PC-3 (cell line): ENCODE data around the gene ADCY5. TPM values are rescaled to one million over a fixed set of nuclear protein-coding genes. Genes with fewer than 3 reads are reported as not detected.

ENCODE experiments used
- ATAC-seq: fragments of 200-7000 bp; cut with Tn5 transposase; 2 replicates; pipeline ENCODE4 v1.9.1; 2020; ENCODE audit warnings: mild to moderate bottlenecking, moderate library complexity
- BruUV-seq: library from RNA; stranded (reverse); fragments of 400-500 nt; replicated peaks from 2 replicates; lab custom pipeline; 2021; lab: Mats Ljungman, UMichigan
- CTCF ChIA-PET: fragments of 300-600 bp; sonication (Branson Sonifier 250); formaldehyde crosslinking; loops from one replicate; lab custom pipeline; 2022; ENCODE audit warnings: antibody characterized with exemption; lab: Charles Lee
- POLR2A ChIA-PET: fragments of 300-600 bp; sonication (Branson Sonifier 250); formaldehyde crosslinking; loops from one replicate; lab custom pipeline; 2022; ENCODE audit warnings: antibody characterized with exemption; ENCODE audit not compliant: unreplicated experiment; lab: Charles Lee
- DNase-seq: peaks from one replicate; pipeline ENCODE4 v3.0.0-alpha.2; 2015
- H2AFZ ChIP-seq: fragments of 300-600 bp; sonication (generic); 2 replicates; pipeline ENCODE4 v1.6.0; 2016; ENCODE audit warnings: antibody characterized with exemption, low read length
- H3F3A ChIP-seq: fragments of 300-600 bp; sonication (generic); one replicate; pipeline ENCODE4 v1.6.0; 2017; ENCODE audit warnings: antibody characterized with exemption, low read length, control low read depth, mild to moderate bottlenecking; ENCODE audit not compliant: unreplicated experiment
- H3K27ac ChIP-seq: fragments of 300-600 bp; sonication (generic); 2 replicates; pipeline ENCODE4 v1.5.1; 2016; ENCODE audit warnings: mild to moderate bottlenecking, low read length
- H3K27me3 ChIP-seq: fragments of 300-600 bp; sonication (generic); 2 replicates; pipeline ENCODE4 v1.6.1; 2016; ENCODE audit warnings: low read length, mixed read lengths
- H3K36me3 ChIP-seq: fragments of 300-600 bp; sonication (generic); 2 replicates; pipeline ENCODE4 v1.6.1; 2016; ENCODE audit warnings: low read depth, mixed run types, low read length, mixed read lengths
- H3K4me1 ChIP-seq: fragments of 300-600 bp; sonication (generic); 2 replicates; pipeline ENCODE4 v1.5.1; 2016; ENCODE audit warnings: low read length; ENCODE audit not compliant: insufficient read depth
- H3K4me2 ChIP-seq: fragments of 300-600 bp; sonication (generic); 2 replicates; pipeline ENCODE4 v1.6.0; 2016; ENCODE audit warnings: low read length
- H3K4me3 ChIP-seq: fragments of 300-600 bp; sonication (generic); 2 replicates; pipeline ENCODE4 v1.5.1; 2016; ENCODE audit warnings: mild to moderate bottlenecking, low read length, mixed read lengths
- H3K79me2 ChIP-seq: fragments of 300-600 bp; sonication (generic); 2 replicates; pipeline ENCODE4 v1.6.1; 2017; ENCODE audit warnings: low read length, mixed read lengths
- H3K9ac ChIP-seq: fragments of 300-600 bp; sonication (generic); 2 replicates; pipeline ENCODE4 v1.6.0; 2016; ENCODE audit warnings: mild to moderate bottlenecking, low read length
- H3K9me2 ChIP-seq: fragments of 300-600 bp; sonication (generic); replicated peaks from 2 replicates; pipeline ENCODE4 v1.6.1; 2016; ENCODE audit warnings: mixed run types, low read length, mixed read lengths
- H3K9me3 ChIP-seq: fragments of 300-600 bp; sonication (generic); 2 replicates; pipeline ENCODE4 v1.6.1; 2016; ENCODE audit warnings: low read length, mixed read lengths
- H4K20me1 ChIP-seq: fragments of 300-600 bp; sonication (generic); 2 replicates; pipeline ENCODE4 v1.6.1; 2016; ENCODE audit warnings: low read length, mixed read lengths
- CTCF ChIP-seq: fragments of 300-600 bp; sonication (generic); conservative IDR thresholded peaks from 2 replicates; pipeline ENCODE4 v1.5.1; 2017; ENCODE audit warnings: antibody characterized with exemption, low read depth, mild to moderate bottlenecking, low read length
- EZH2 ChIP-seq: fragments of 300-600 bp; sonication (generic); IDR thresholded peaks from one replicate; pipeline ENCODE4 v1.6.1; 2017; ENCODE audit warnings: antibody characterized with exemption, mild to moderate bottlenecking, low read length; ENCODE audit not compliant: unreplicated experiment
- EZH2phosphoT487 ChIP-seq: fragments of 300-600 bp; sonication (generic); IDR thresholded peaks from 2 replicates; pipeline ENCODE4 v1.6.1; 2018; ENCODE audit warnings: mild to moderate bottlenecking, antibody characterized with exemption, low read length, borderline replicate concordance
- intact Hi-C: fragments of 100-400 bp; cut with micrococcal nuclease; formaldehyde crosslinking; loops from 2 replicates; pipeline ENCODE4 v1.9.0; 2023
- total RNA-seq: library from RNA; depleted of rRNA; stranded (reverse); fragments of >200 nt; gene quantifications from 2 replicates; pipeline ENCODE4 v1.2.3, GENCODE V29; 2014

ADCY5 gene
- total RNA-seq, 1 experiment from 2014 or later: not detected

GRCh38 chr3:123332124-123332641, 116.7 kb downstream of the ADCY5 start:
- H3K9ac ChIP-seq: no peak overlapping the region
- ATAC-seq: no peak
- peaks cover 10% of the 10 kb centered on the region; the same call in 1 of the 2 replicates for H3K27me3 ChIP-seq
- no peaks in the 10 kb centered on the region for H3K4me1 ChIP-seq
- no peak overlapping the region for H3K4me3 ChIP-seq
- TF ChIP-seq CTCF (no peak), EZH2 (no peak), EZH2phosphoT487 (no peak)
- POLR2A ChIA-PET: no interaction called here
- H3F3A ChIP-seq: no peaks in the 10 kb centered on the region
- intact Hi-C loops: no loop called here
- no peaks in the 10 kb centered on the region for H3K36me3 ChIP-seq
- no peaks in the 10 kb centered on the region for H4K20me1 ChIP-seq
- H3K4me2 ChIP-seq: no peak overlapping the region
- no peaks in the 10 kb centered on the region for H3K79me2 ChIP-seq
- H3K27ac ChIP-seq: no peak overlapping the region
- no peak for DNase-seq
- no peaks in the 10 kb centered on the region for H3K9me2 ChIP-seq
- no peak overlapping the region for H2AFZ ChIP-seq
- no peaks in the 10 kb centered on the region for H3K9me3 ChIP-seq
- CTCF ChIA-PET: interaction anchor here (0.6 kb wide), 1 partner anchor 157 kb away, joined by 4 read pairs; no protein-coding TSS in a partner anchor
- BruUV-seq: no TSS peak

GRCh38 chr3:123331651-123332050, 117.2 kb downstream of the ADCY5 start:
- TF ChIP-seq EZH2 (no peak), CTCF (no peak), EZH2phosphoT487 (no peak)
- POLR2A ChIA-PET: no interaction called here
- Histone ChIP-seq H3K27ac (no peak overlapping the region), H2AFZ (no peak overlapping the region), H3K9me3 (no peaks in the 10 kb centered on the region), H3K4me3 (no peak overlapping the region), H3F3A (no peaks in the 10 kb centered on the region), H3K27me3 (peaks cover 15% of the 10 kb centered on the region; the same call in 1 of the 2 replicates), H3K79me2 (no peaks in the 10 kb centered on the region), H3K4me2 (no peak overlapping the region), H3K9ac (no peak overlapping the region), H3K36me3 (no peaks in the 10 kb centered on the region), H3K4me1 (no peaks in the 10 kb centered on the region), H4K20me1 (no peaks in the 10 kb centered on the region), H3K9me2 (no peaks in the 10 kb centered on the region)
- CTCF ChIA-PET: interaction anchor here (0.6 kb wide), 1 partner anchor 157 kb away, joined by 4 read pairs; no protein-coding TSS in a partner anchor
- BruUV-seq: no TSS peak
- ATAC-seq (no peak), DNase-seq (no peak)
- intact Hi-C loops: no loop called here

GRCh38 chr3:123331006-123331405, 117.9 kb downstream of the ADCY5 start:
- Histone ChIP-seq H3F3A (no peaks in the 10 kb centered on the region), H3K9me2 (no peaks in the 10 kb centered on the region), H3K9me3 (no peaks in the 10 kb centered on the region), H3K4me1 (no peaks in the 10 kb centered on the region), H4K20me1 (no peaks in the 10 kb centered on the region), H3K27ac (no peak overlapping the region), H3K9ac (no peak overlapping the region), H3K4me2 (no peak overlapping the region), H3K4me3 (no peak overlapping the region), H3K27me3 (peaks cover 22% of the 10 kb centered on the region; the same call in 1 of the 2 replicates), H2AFZ (no peak overlapping the region), H3K36me3 (no peaks in the 10 kb centered on the region), H3K79me2 (no peaks in the 10 kb centered on the region)
- no TSS peak for BruUV-seq
- ATAC-seq: no peak
- no peak for DNase-seq
- ChIA-PET CTCF (no interaction called here), POLR2A (no interaction called here)
- intact Hi-C loops: no loop called here
- TF ChIP-seq EZH2: no peak
- TF ChIP-seq CTCF: no peak
- TF ChIP-seq EZH2phosphoT487: no peak
